Psoas muscle (tissue), 8 donors: ENCODE data around the gene IFI27. TPM values are rescaled to one million over a fixed set of nuclear protein-coding genes. Genes with fewer than 3 reads are reported as not detected.

Experiments used
- ATAC-seq, 4 donors: fragments of 200-7000 bp; cut with Tn5 transposase; one replicate each; pipeline ENCODE4 v1.9.1; 2020; ENCODE audit warnings: moderate library complexity in 3 of 4, mild to moderate bottlenecking in 2 of 4
- DNase-seq, 2 donors: peaks; one replicate each; pipeline ENCODE4 v3.0.0-alpha.2; 2020
- H3K27ac ChIP-seq: fragments of 200-600 bp; one replicate; pipeline ENCODE4 v1.8.0; 2022
- H3K27me3 ChIP-seq, 3 donors: fragments of 200-600 bp in 1 of 3; one replicate each; pipeline versions ENCODE4 v1.6.1 to v1.8.0; 2013 to 2022; ENCODE audit warnings: low read length in 2 of 3, mild to moderate bottlenecking in 2 of 3, moderate library complexity in 1 of 3; ENCODE audit not compliant: insufficient read depth in 3 of 3
- H3K36me3 ChIP-seq, 2 donors: fragments of 200-600 bp in 1 of 2; one replicate each; pipeline versions ENCODE4 v1.6.1 to v1.8.0; 2013 to 2022; ENCODE audit warnings: low read depth in 1 of 2, mild to moderate bottlenecking in 1 of 2, moderate library complexity in 1 of 2; ENCODE audit not compliant: insufficient read depth in 1 of 2
- H3K4me1 ChIP-seq: fragments of 200-600 bp; one replicate; pipeline ENCODE4 v1.8.0; 2022
- H3K4me3 ChIP-seq: fragments of 200-600 bp; one replicate; pipeline ENCODE4 v1.8.0; 2022; ENCODE audit warnings: mild to moderate bottlenecking
- H3K9me3 ChIP-seq: fragments of 200-600 bp; one replicate; pipeline ENCODE4 v1.8.0; 2022
- WGBS, 3 donors: extraction: QIAGEN DNeasy Blood & Tissue Kit; methylation state at CpG; one replicate each; pipeline versions ENCODE4 v1.1.6 to v1.1.7; 2013; 5-methylcytosine and 5-hydroxymethylcytosine counted together
- intact Hi-C, 2 donors: fragments of 100-400 bp; cut with DNase I; formaldehyde crosslinking; loops; one replicate each; pipeline versions ENCODE4 v1.11.0 to v1.14.2; 2022
- polyA plus RNA-seq, 3 donors: library from polyadenylated mRNA; stranded (reverse); fragments of 200-250 nt; gene quantifications; one replicate each; pipeline ENCODE4 v1.2.3, GENCODE V29; 2013
- total RNA-seq, 4 donors: library from RNA; stranded (reverse); fragmentation: NEBNext Ultra II Directional in 2 of 4; extraction: Animal tissue kit (Norgen Biotek cat#: 25700) in 2 of 4; gene quantifications; one replicate each; pipeline versions ENCODE4 v1.2.1 to v1.2.4, GENCODE V29; 2021 to 2023
- TF ChIP-seq, protein P1 (sequence below): fragments of 200-600 bp; IDR thresholded peaks from one replicate; pipeline ENCODE4 v1.8.0; 2022; ENCODE audit warnings: antibody characterized with exemption
- donor health status: healthy with polysubstance abuse.
- donor health status: DM: no; HTN: no; CAD: no; lungs with moderate emphysema.
- donor health status: Bipolar disorder and iron deficiency.
- donor health status: healthy.
- donor health status: DM: yes; HTN: yes; CAD: no.
- donor health status: DM: no; HTN: no; CAD: no.
- donor health status: DM: no; HTN: no; CAD: no.
- donor health status: DM: yes; HTN: yes; CAD: no.

Gene IFI27
- total and polyA plus RNA-seq, 7 donors, result 52.8 to 229 (median 95.2) TPM

GRCh38 chr14:94161981-94162380 lies 51.4 kb downstream of the IFI27 start:
- no peaks in the 10 kb centered on the region for H3K36me3 ChIP-seq
- H3K27ac ChIP-seq, result no peak overlapping the region
- H3K9me3 ChIP-seq, result no peaks in the 10 kb centered on the region
- H3K4me1 ChIP-seq, result no peaks in the 10 kb centered on the region
- WGBS, 3 donors, result 34 to 39% (median 39%) methylated on average over 2 of the region's 2 CpGs
- intact Hi-C loops, result no loop called here
- TF ChIP-seq, protein P1, sequence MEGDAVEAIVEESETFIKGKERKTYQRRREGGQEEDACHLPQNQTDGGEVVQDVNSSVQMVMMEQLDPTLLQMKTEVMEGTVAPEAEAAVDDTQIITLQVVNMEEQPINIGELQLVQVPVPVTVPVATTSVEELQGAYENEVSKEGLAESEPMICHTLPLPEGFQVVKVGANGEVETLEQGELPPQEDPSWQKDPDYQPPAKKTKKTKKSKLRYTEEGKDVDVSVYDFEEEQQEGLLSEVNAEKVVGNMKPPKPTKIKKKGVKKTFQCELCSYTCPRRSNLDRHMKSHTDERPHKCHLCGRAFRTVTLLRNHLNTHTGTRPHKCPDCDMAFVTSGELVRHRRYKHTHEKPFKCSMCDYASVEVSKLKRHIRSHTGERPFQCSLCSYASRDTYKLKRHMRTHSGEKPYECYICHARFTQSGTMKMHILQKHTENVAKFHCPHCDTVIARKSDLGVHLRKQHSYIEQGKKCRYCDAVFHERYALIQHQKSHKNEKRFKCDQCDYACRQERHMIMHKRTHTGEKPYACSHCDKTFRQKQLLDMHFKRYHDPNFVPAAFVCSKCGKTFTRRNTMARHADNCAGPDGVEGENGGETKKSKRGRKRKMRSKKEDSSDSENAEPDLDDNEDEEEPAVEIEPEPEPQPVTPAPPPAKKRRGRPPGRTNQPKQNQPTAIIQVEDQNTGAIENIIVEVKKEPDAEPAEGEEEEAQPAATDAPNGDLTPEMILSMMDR, result no peak
- H3K27me3 ChIP-seq, result peaks cover 0 to 9% (median 2%) of the 10 kb centered on the region in 3 donors
- no peak overlapping the region for H3K4me3 ChIP-seq
- no peak for DNase-seq
- ATAC-seq, result no peak

DNA sequence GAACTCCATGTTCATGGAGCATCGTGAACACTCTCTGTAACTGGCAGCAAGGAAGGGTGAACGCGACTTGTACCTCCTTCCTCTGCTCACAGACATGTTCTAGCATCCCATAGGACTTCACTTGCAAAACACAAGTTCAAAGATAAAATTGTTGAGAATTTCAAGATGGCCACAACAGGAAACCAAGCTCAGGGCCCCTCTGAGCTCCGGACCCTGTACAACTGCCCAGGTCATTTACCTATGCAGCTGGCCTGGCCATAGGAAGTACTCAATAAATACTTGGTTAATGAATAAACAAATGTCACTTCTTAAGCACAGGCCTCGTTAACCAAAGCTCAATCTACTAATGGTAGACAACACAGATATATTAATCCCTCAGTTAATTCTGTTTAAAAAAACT lies 51.9 kb downstream of the IFI27 start:
- DNase-seq, result no peak
- intact Hi-C loops, result no loop called here
- WGBS, 3 donors, result 84 to 91% (median 85%) methylated on average over 5 of the region's 5 CpGs
- no peaks in the 10 kb centered on the region for H3K4me1 ChIP-seq
- TF ChIP-seq, protein P1, result no peak
- no peak overlapping the region for H3K4me3 ChIP-seq
- H3K27ac ChIP-seq, result no peak overlapping the region
- no peak for ATAC-seq
- no peaks in the 10 kb centered on the region for H3K36me3 ChIP-seq
- peaks cover 0 to 9% (median 2%) of the 10 kb centered on the region in 3 donors for H3K27me3 ChIP-seq
- no peaks in the 10 kb centered on the region for H3K9me3 ChIP-seq

DNA sequence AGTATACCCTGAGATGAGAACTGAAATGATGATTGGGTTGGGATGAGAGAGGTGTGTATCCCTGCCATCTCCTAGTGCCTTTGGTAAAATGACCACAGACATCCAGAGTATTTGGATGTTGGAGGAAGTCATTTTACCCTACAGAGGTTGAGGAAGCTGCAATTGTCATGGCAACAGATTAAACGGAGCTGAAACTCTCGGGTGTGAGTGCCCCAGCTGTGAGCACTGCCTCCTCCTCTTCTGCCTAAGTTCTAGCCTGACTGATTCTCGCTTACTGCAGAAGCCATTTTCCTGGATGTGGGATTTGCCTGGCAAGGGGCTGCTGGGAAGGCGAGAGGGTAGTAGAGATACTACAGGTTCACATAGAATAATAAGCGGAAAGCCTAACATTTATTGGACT lies 53.3 kb downstream of the IFI27 start:
- Histone ChIP-seq H3K9me3 (no peaks in the 10 kb centered on the region), H3K36me3 (no peaks in the 10 kb centered on the region), H3K27me3 (peaks cover 0 to 9% (median 0%) of the 10 kb centered on the region in 3 donors), H3K27ac (no peak overlapping the region), H3K4me3 (no peak overlapping the region), H3K4me1 (no peaks in the 10 kb centered on the region)
- no peak for ATAC-seq
- DNase-seq, result no peak
- 81 to 88% (median 85%) methylated on average over 5 of the region's 5 CpGs for WGBS, 3 donors
- TF ChIP-seq, protein P1, result no peak
- intact Hi-C loops, result no loop called here

GRCh38 chr14:94164685-94165431 lies 54.3 kb downstream of the IFI27 start:
- TF ChIP-seq, protein P1, result no peak
- Histone ChIP-seq H3K4me3 (no peak overlapping the region), H3K36me3 (no peaks in the 10 kb centered on the region), H3K4me1 (no peaks in the 10 kb centered on the region), H3K27me3 (peaks cover 0 to 9% (median 0%) of the 10 kb centered on the region in 3 donors), H3K9me3 (no peaks in the 10 kb centered on the region), H3K27ac (no peak overlapping the region)
- ATAC-seq (no peak), DNase-seq (no peak)
- WGBS, 3 donors, result 21 to 30% (median 22%) methylated on average over 24 to 26 of the region's 26 CpGs
- intact Hi-C loops, result no loop called here

- ATAC-seq, result no peak
- Histone ChIP-seq H3K27ac (no peak overlapping the region), H3K4me1 (peaks cover 3% of the 10 kb centered on the region), H3K9me3 (no peaks in the 10 kb centered on the region), H3K36me3 (no peaks in the 10 kb centered on the region), H3K4me3 (no peak overlapping the region), H3K27me3 (peaks cover 0 to 9% (median 0%) of the 10 kb centered on the region in 3 donors)
- intact Hi-C loops, result no loop called here
- no peak for DNase-seq
- WGBS, 3 donors, result 89 to 98% (median 92%) methylated on average over 3 of the region's 3 CpGs
- TF ChIP-seq, protein P1, result no peak
Measured at GRCh38 chr14:94165744-94166143, 55.2 kb downstream of the IFI27 start.
